HG02642 (cell line): ENCODE results near the gene COTL1.
"Not testable (repeated sequence)": the region's sequence is repeated elsewhere in the genome, so short reads cannot be mapped to it uniquely, and the experiment has no call there.

Experiments
- ATAC-seq: cut with Tn5 transposase; IDR thresholded peaks from one replicate; pipeline ENCODE4 v1.9.1; 2021; ENCODE audit warnings: mild to moderate bottlenecking; ENCODE audit not compliant: unreplicated experiment, poor library complexity

Gene COTL1

GRCh38 chr16:84643674-84644073, 25.8 kb upstream of the COTL1 start:
- no peak for ATAC-seq

DNA sequence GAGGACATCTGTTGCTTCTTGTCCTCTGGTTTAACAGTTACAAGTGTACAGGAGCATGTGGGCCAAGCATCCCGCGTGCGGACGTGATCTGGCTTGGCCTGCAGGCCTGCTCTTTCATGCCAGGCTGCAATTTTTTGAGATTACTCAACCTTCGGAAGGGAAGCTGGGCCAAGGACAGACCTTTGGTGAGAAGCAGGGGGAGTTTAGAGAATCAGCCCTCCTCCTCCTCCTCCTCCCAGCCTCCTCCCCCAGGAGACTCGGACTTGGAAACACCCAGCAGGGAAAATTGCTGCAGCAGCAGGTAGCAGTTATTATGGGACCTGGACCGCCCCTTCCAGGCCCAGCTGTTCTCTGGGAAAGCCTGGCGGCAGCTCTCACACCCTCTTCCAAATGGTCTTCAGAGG, 25.3 kb upstream of the COTL1 start:
- no peak for ATAC-seq

- no peak for ATAC-seq
Measured at GRCh38 chr16:84641643-84642358, 23.9 kb upstream of the COTL1 start.

- no peak for ATAC-seq
Measured at GRCh38 chr16:84640145-84640544, 22.3 kb upstream of the COTL1 start.

DNA sequence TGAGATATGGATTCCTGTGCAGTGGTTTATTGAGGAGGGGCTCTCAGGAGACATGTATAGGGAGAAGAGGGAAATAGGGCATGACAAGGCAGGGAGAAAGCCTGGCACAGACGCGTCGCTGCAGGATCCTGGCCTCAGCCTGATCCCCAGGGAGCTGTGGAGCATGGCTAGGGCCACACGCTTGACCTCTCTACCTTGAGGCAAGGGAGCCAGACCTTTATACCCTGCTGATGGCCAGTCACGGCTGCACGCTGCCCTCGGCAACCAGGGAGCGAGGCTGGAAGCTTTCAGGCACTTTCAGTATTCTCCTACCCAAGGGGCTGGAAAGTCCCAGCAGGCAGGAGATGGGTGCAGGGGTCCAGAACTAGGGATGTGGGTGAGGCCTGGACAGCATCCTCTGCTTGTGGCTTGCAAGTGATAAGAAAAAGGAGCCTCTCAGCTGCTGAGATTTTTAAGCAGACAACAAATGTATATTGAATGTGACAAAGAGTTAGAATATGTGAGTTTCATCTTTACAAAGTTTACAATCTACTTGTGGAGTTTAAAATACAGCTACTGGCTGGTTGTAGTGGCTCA, 20.4 kb upstream of the COTL1 start:
- no peak for ATAC-seq

DNA sequence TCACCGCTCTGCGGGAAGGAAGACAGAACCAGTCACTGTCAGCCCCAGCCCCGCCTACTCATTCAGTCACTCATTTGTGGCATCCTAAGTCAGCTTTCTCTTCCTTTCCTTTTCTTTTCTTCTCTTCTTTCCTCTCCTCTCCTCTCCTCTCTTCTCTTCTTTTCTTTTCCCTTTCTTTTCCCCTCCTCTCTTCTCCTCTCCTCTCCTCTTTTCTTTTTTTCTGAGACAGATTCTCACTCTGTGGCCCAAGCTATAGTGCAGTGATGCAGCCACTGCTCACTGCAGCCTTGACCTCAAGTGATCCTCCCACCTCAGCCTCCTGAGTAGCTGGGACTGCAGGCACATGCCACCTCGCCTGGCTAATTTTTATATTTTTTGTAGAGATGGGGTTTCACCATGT, 19.8 kb upstream of the COTL1 start:
- no peak for ATAC-seq

GRCh38 chr16:84635702-84636101, 17.8 kb upstream of the COTL1 start:
- ATAC-seq: no peak

DNA sequence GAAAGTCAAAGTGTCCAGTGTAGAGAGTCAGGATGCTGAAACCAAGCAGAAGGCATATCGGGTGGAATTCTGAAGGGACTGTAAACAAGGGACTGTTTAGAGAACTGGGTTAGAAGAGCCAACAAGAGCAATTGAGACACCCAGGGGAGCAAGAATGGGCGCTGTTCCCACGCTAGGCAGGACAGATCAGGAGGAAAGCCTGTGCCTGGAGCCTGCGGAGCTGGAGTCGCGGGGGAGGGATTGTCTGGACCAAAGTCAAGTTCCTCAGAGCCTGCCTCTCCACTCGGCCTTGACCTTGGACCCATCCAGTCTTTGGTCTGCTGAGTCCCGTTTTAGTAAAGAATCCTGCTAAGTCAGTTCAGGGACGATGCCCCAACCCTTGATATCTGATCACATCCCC, 15.7 kb upstream of the COTL1 start:
- ATAC-seq: no peak

DNA sequence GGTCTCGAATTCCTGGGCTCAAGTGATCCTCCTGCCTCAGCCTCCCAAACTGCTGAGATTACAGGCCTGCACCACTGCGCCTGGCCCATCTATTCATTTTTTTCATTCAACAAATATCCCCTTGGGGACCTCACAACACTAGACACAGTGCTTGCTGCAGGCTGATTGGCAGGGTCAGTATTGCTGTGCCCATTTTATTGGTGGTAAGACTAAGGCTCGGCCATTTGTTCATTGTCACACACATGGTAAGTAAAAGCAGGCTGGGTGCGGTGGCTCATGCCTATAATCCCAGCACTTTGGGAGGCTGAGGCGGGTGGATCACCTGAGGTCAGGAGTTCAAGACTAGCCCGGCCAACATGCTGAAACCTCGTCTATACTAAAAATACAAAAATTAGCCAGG, 15.0 kb upstream of the COTL1 start:
- not testable (repeated sequence) for ATAC-seq

- no peak for ATAC-seq
Measured at GRCh38 chr16:84631886-84632285, 14.0 kb upstream of the COTL1 start.

GRCh38 chr16:84631153-84631466, 13.2 kb upstream of the COTL1 start:
- no peak for ATAC-seq

DNA sequence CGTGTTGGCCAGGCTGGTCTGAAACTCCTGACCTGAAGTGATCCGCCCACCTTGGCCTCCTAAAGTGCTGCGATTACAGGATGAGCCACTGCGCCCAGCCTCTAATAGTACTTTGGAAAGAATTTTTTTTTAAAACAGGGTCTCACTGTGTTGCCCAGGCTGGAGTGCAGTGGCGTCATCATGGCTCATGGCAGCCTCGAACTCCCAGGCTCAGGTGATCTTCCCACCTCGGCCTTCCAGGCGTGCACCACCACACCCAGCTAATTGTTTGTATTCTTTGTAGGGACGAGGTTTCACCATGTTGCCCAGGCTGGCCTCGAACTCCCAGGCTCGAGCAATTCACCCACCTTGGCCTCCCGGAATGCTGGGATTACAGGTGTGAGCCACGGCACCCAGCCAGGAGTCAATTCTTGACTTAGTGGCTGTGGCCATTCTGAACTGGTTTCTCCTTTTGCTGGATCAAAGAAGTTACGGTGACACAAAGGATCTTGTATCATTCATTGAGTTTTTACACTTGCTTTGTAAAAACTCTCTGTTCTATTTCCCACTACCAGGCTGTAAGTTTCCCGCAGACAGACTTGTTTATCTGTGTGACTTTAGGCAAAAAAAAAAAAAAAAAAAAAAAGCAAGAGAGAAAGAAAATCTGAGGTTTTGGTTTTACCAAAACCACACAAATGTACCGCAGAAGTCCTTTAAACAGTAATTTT, 12.7 kb upstream of the COTL1 start:
- ATAC-seq: no peak

DNA sequence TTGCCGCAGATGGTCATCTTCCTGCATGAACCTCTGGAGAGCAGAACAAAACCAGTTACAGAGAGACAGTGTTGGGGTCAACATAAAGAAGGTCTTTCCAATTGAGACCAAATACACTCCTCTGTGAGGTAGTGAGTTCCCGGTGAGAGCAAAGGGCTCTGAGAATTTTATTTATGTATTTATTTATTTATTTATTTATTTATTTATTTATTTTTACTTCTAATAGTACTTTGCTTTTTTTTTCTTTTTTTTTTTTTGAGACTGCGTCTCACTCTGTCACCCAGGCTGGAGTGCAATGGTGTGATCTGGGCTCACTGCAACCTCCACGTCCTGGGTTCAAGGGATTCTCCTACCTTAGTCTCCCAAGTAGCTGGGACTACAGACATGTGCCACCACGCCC, 12.1 kb upstream of the COTL1 start:
- ATAC-seq: no peak

- ATAC-seq: no peak
Measured at GRCh38 chr16:84629580-84629979, 11.7 kb upstream of the COTL1 start.

DNA sequence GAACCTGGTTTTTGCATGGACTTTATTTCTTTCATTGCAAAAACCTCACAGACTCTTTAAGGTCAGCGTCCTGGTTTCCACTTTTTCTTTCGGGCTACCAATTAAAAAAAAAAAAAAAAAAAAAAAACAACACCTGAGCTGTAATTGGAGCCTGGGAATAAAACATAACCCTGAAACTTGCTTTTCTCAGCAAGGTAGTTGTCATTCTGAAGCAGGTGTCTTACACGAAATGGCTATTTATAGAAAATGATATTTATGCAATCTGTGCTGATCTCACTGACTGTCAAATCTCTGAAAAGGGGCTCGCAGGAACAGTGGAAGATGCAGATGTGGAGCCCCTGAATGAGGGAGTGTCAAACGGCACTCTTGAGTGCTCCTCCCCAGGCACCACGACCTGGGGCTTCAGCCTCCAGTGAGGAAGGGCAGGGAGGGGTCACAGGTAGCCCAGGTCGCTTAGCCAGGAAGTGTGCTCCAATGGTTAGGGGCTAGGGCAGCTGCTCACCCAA, 10.4 kb upstream of the COTL1 start:
- no peak for ATAC-seq

DNA sequence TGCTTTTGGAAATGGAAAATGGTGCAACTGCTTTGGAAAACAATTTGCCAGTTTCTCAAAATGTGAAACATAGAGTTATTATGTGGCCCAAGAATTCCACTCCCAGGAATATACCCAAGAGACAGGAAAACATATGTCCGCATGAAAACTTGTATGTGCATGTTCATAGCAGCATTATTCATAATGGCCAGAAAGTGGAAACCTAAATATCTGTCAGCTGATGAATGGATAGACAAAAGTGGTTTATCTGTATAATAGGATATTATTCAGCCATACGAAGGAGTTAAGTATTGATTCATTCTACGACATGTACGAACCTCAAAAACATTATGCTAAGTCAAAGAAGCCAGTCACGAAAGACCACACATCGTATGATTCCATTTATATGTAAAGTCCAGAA, 7.7 kb upstream of the COTL1 start:
- no peak for ATAC-seq

DNA sequence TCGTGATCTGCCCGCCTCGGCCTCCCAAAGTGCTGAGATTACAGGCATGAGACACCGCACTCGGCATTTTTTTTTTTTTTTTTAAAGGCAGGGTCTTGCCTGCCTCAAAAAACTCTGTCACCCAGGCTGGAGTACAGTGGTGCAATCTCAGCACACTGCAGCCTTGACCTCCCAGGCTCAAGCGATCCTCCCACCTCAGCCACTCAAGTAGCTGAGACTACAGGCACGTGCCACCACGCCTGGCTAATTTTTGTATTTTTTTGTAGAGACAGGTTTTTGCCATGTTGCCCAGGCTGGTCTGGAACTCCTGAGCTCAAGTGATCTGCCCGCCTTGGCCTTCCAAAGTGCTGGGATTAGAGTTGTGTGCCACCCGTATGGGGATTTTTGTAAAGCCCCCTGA, 3.0 kb upstream of the COTL1 start:
- not testable (repeated sequence) for ATAC-seq

DNA sequence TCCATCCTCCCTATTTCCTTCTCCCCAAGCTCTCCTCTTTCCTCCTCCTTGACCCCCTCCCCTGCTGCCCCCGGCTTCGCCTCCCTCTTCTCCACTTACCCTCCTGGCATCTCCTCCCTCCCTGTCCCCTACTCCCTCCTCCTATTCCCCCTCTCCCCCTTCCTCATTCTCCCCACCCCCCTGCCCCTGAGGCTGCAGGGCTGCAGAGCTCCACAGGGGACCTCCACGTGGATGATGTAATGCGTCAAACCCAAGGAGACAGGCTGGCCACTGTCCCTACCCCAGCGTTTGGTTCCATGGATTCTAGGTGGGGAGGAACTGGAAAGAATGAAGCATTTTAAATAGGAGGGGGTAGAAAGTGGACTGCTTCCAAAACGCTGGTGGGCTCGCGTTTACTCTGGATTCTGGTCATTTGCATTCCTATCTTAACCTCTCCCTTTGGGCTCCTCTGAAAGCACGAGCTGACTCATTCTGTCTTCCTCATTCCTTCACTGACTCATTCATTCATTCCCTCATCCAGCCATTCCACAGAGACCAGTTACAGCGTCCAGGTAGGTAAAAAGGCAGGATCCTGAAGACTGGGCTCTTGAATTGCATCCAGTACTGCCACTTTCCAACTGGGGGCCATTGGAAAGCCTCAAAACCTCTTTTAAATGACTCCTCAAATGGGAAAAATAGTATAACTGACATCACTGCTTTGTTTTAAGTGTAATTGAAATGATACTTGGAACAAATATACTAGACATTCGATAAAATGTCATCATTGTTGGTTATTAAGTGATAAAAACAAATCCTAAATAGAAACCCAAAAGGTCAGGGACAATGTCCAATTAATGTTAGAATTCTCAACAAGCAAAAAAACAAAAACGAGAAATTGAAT, 943 bp upstream of the COTL1 start:
- no peak for ATAC-seq

GRCh38 chr16:84617041-84617790, 662 bp downstream of the COTL1 start:
- ATAC-seq: peak; percentile 43

GRCh38 chr16:84616515-84616914, 1.4 kb downstream of the COTL1 start:
- ATAC-seq: no peak
